Small intestine (tissue), 7 donors: ENCODE measurements around the gene EPN2. TPM values are rescaled to one million over a fixed set of nuclear protein-coding genes. Genes with fewer than 3 reads are reported as not detected.

ENCODE experiments used
- DNase-seq, 2 donors: peaks; one replicate each; pipeline versions ENCODE4 v3.0.0 to v3.0.0-alpha.2; 2013
- FAIRE-seq: peaks from 2 replicates; lab custom pipeline; 2012; peaks lifted over from hg19 to GRCh38; lab: Jason Lieb, UNC
- H3K27ac ChIP-seq, 3 donors: one replicate each; pipeline ENCODE4 v1.5.1; 2013; ENCODE audit warnings: low read length in 2 of 3, mild to moderate bottlenecking in 2 of 3, control low read depth in 1 of 3, inconsistent platforms in 1 of 3, low read depth in 1 of 3, moderate library complexity in 1 of 3
- H3K27me3 ChIP-seq, 3 donors: one replicate each; pipeline ENCODE4 v1.6.1; 2013; ENCODE audit warnings: low read length in 3 of 3, inconsistent platforms in 1 of 3; ENCODE audit not compliant: control insufficient read depth in 3 of 3, insufficient read depth in 3 of 3
- H3K36me3 ChIP-seq, 3 donors: one replicate each; pipeline ENCODE4 v1.6.1; 2013; ENCODE audit warnings: low read length in 3 of 3, inconsistent platforms in 1 of 3, low read depth in 1 of 3, mild to moderate bottlenecking in 1 of 3, moderate library complexity in 1 of 3; ENCODE audit not compliant: control insufficient read depth in 3 of 3, insufficient read depth in 2 of 3
- H3K4me1 ChIP-seq, 3 donors: one replicate each; pipeline ENCODE4 v1.6.1; 2013; ENCODE audit warnings: low read length in 2 of 3, inconsistent platforms in 1 of 3, low read depth in 1 of 3, mild to moderate bottlenecking in 1 of 3, moderate library complexity in 1 of 3; ENCODE audit not compliant: control insufficient read depth in 3 of 3, insufficient read depth in 2 of 3
- H3K4me3 ChIP-seq, 3 donors: one replicate each; pipeline ENCODE4 v1.5.1; 2013; ENCODE audit warnings: low read length in 3 of 3, control low read depth in 1 of 3, inconsistent platforms in 1 of 3, low read depth in 1 of 3, mild to moderate bottlenecking in 1 of 3, moderate library complexity in 1 of 3
- H3K9me3 ChIP-seq, 2 donors: one replicate each; pipeline ENCODE4 v1.6.1; 2013; ENCODE audit warnings: low read depth in 1 of 2, low read length in 1 of 2; ENCODE audit not compliant: control insufficient read depth in 2 of 2, insufficient read depth in 1 of 2
- WGBS, 3 donors: extraction: QIAGEN DNeasy Blood & Tissue Kit; methylation state at CpG; one replicate each; pipeline ENCODE4 v1.1.7; 2013; 5-methylcytosine and 5-hydroxymethylcytosine counted together
- polyA plus RNA-seq, 4 donors: library from polyadenylated mRNA; stranded (reverse) in 3 of 4; unstranded in 1 of 4; fragments of 200-250 nt in 3 of 4; fragments of 120-200 nt in 1 of 4; gene quantifications; one replicate each; pipeline versions ENCODE4 v1.2.1 to v1.2.3, GENCODE V29; 2013
- donor health status: healthy with polysubstance abuse.
- donor health status: control.
- donor health status: control.
- donor health status: Bipolar disorder and iron deficiency.
- donor health status: healthy.

EPN2 gene
- polyA plus RNA-seq, 4 donors: 4.2 to 23.7 (median 10.0) TPM

- Histone ChIP-seq H3K9me3 (peaks cover 0 to 6% of the 10 kb centered on the region in 2 donors), H3K27me3 (no peaks in the 10 kb centered on the region), H3K27ac (no peak overlapping the region), H3K4me1 (peaks cover 0 to 5% (median 0%) of the 10 kb centered on the region in 3 donors), H3K36me3 (no peaks in the 10 kb centered on the region), H3K4me3 (no peak overlapping the region)
- WGBS, 3 donors: 81 to 90% (median 87%) methylated on average over 5 of the region's 5 CpGs
- FAIRE-seq (no peak), DNase-seq (no peak)
These were observed 129.4 kb downstream of the EPN2 start for GRCh38 chr17:19366637-19366972.

DNA sequence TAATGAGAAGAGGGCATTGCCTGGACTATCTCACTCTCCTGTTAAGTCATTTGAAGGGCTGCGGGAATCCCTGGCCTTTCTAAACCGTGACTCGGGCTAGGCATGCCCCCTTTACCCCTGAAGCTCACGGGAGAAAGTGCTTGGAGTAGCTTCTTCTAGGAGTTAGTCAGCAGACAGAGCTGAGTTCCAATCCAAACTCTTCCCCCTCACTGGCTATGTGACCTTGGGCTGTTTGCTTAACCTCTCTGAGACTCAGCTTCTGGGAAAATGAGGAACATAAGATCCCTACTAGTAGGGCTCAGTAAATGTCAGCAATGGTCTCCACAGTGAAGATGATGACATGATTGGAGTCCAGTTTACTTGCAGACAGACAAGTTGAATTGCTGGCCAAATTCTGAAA, 131.1 kb downstream of the EPN2 start:
- 78 to 95% (median 92%) methylated on average over 4 of the region's 4 CpGs for WGBS, 3 donors
- Histone ChIP-seq H3K4me1 (peaks cover 0 to 2% (median 0%) of the 10 kb centered on the region in 3 donors), H3K4me3 (no peak overlapping the region), H3K9me3 (peaks cover 0 to 6% of the 10 kb centered on the region in 2 donors), H3K36me3 (no peaks in the 10 kb centered on the region), H3K27me3 (no peaks in the 10 kb centered on the region), H3K27ac (no peak overlapping the region)
- DNase-seq (no peak), FAIRE-seq (no peak)

GRCh38 chr17:19369107-19369778, 132.1 kb downstream of the EPN2 start:
- H3K4me3 ChIP-seq: no peak overlapping the region
- FAIRE-seq: no peak
- no peaks in the 10 kb centered on the region for H3K4me1 ChIP-seq
- peak in 1 of 2 donors; percentile 93 for DNase-seq
- 71 to 82% (median 74%) methylated on average over 16 of the region's 16 CpGs for WGBS, 3 donors
- H3K36me3 ChIP-seq: no peaks in the 10 kb centered on the region
- no peaks in the 10 kb centered on the region for H3K27me3 ChIP-seq
- peak overlapping the region in 1 of 3 donors; percentile 27 for H3K27ac ChIP-seq
- peaks cover 0 to 6% of the 10 kb centered on the region in 2 donors for H3K9me3 ChIP-seq

DNA sequence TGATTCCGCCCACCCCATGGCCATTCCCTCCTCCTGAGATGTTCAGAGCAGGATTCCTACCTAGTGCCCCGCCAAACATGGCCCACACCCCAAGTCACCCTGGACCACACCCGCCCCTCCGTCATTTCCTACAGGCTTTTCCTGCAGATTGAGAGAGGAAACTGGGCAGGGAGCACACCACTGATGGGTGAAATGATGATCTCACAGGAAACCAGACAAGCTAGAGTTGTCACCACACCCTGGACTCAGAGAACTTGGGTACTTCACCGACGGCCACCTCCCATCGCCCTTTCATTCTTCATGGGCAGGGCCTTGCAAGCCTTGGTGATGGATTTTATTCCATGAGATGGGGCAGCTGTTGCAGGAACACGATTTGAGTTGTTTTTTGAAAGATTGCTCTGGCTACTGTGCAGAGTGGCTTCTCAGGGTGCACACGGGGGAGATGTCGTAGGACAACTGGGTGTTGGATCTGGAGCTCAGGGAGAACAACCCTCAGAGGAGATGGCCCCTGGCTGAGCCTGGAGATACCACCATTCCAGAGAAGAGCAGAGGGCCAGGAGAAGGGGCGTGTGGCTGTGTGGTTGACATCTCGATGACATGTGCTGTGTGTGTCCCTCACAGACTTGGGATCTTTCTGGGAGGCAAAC, 132.8 kb downstream of the EPN2 start:
- Histone ChIP-seq H3K4me1 (no peaks in the 10 kb centered on the region), H3K27ac (peak overlapping the region in 1 of 3 donors; percentile 30), H3K27me3 (no peaks in the 10 kb centered on the region), H3K36me3 (no peaks in the 10 kb centered on the region), H3K9me3 (peaks cover 0 to 6% of the 10 kb centered on the region in 2 donors), H3K4me3 (no peak overlapping the region)
- 66 to 85% (median 75%) methylated on average over 12 of the region's 12 CpGs for WGBS, 3 donors
- FAIRE-seq (no peak), DNase-seq (no peak)

- Histone ChIP-seq H3K9me3 (peaks cover 0 to 6% of the 10 kb centered on the region in 2 donors), H3K27ac (peak overlapping the region in 1 of 3 donors; percentile 30)
- FAIRE-seq: no peak
These were observed 133.4 kb downstream of the EPN2 start for GRCh38 chr17:19370493-19370960.

DNA sequence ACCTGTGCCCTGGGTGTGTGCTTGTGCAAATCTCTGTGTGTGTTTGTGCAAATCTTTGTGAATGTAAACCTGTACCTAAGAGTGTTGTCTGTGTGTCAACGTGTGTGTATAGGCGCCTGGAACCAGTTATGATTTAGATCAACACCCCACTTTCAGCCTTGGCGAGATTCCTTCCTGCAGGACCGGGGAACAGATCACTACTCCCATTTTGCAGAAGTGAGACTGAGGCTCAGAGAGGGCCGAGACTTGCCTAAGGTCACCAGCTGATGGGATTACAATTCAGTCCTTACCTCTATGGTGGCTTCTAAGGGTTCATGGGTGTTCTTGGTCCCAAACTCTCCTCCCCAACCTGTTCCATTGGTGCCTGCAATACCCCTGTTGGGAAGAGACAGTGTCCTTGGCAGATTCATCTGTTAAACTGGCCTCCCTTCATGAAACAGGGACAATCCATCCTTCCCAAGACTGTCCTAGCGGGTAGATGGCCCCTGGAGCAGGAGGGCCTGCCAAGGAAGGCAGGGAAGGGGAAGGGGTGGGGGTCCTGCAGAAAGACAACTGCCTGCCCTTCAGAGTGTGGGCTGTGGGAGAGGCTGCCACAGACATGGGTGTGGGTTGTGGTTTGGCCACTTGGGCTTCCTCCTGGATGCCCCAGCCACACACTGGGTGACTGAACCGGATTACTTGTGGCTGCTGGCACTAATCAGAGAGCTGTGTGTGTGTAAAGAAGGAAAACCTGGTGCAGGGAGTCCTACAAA, 134.3 kb downstream of the EPN2 start:
- Histone ChIP-seq H3K36me3 (no peaks in the 10 kb centered on the region), H3K4me3 (no peak overlapping the region), H3K4me1 (no peaks in the 10 kb centered on the region), H3K27me3 (no peaks in the 10 kb centered on the region), H3K9me3 (peaks cover 0 to 6% of the 10 kb centered on the region in 2 donors), H3K27ac (no peak overlapping the region)
- WGBS, 3 donors: 77 to 84% (median 84%) methylated on average over 7 of the region's 7 CpGs
- FAIRE-seq (no peak), DNase-seq (no peak)

More at GRCh38 chr17:19370493-19370960, 133.4 kb downstream of the EPN2 start:
- Histone ChIP-seq H3K4me1 (no peaks in the 10 kb centered on the region), H3K36me3 (no peaks in the 10 kb centered on the region), H3K27me3 (no peaks in the 10 kb centered on the region), H3K4me3 (no peak overlapping the region)
- WGBS, 3 donors: 64 to 78% (median 75%) methylated on average over 7 of the region's 7 CpGs
- DNase-seq: no peak

DNA sequence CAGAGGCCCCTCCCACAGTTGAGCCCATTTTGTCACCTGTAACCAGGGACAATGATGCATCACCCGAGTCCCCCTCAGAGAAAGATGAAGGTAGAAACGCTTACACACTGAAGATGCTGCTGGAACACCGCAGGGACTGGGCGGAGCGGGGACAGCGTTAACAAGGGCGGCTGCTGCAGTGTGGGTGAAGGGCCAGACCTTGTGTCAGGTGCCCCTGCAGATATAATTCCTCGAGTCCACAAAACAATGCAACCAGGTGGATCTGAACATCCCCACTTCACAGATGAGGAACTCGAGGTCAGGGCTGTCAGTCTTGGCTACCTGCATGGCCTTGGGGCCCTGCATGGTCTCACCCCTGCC, 134.8 kb downstream of the EPN2 start:
- Histone ChIP-seq H3K27me3 (no peaks in the 10 kb centered on the region), H3K36me3 (no peaks in the 10 kb centered on the region), H3K9me3 (peaks cover 0 to 6% of the 10 kb centered on the region in 2 donors), H3K4me1 (peaks cover 0 to 5% (median 3%) of the 10 kb centered on the region in 3 donors), H3K27ac (no peak overlapping the region), H3K4me3 (no peak overlapping the region)
- FAIRE-seq (no peak), DNase-seq (no peak)
- 85 to 86% (median 86%) methylated on average over 9 of the region's 9 CpGs for WGBS, 3 donors

DNA sequence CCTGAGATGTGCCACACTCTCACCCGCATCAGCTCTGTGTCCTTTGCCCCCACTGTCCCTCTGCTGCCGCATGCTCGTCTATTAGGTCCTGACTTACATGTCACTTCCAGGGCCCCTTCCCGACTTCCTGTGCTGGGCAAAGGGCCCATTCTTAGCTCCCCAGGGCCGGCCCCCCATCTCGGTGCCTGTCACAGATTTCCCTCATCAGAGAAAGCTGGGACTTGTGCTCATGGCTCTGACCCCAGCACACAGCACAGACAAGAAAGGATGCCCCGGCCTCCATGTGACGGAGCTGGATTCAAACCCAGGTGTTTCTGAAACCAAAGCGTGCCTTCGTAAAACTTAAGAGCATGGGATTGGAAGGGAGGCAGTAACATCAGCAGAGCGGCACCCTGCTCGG, 135.3 kb downstream of the EPN2 start:
- FAIRE-seq (no peak), DNase-seq (no peak)
- Histone ChIP-seq H3K27ac (no peak overlapping the region), H3K27me3 (no peaks in the 10 kb centered on the region), H3K4me3 (no peak overlapping the region), H3K9me3 (peaks cover 0 to 6% of the 10 kb centered on the region in 2 donors), H3K4me1 (peaks cover 0 to 7% (median 3%) of the 10 kb centered on the region in 3 donors), H3K36me3 (no peaks in the 10 kb centered on the region)
- WGBS, 3 donors: 78 to 84% (median 83%) methylated on average over 12 of the region's 12 CpGs
